Fibroblast of villous mesenchyme (primary cell): ENCODE data around the gene SNX8. TPM values are rescaled to one million over a fixed set of nuclear protein-coding genes. Genes with fewer than 3 reads are reported as not detected.

Experiments
- DNase-seq: peaks from one replicate; pipeline ENCODE4 v3.0.0-alpha.2; 2010; ENCODE audit warnings: low read depth
- H3K4me3 ChIP-seq: 2 replicates; pipeline ENCODE4 v1.5.1; 2011; ENCODE audit warnings: low read depth, mild to moderate bottlenecking, low read length
- total RNA-seq: library from RNA; depleted of rRNA; stranded (reverse); fragments of >200 nt; gene quantifications from 2 replicates; pipeline ENCODE4 v1.2.3, GENCODE V29; 2012
- TF ChIP-seq, protein P1 (sequence below): IDR thresholded peaks from 2 replicates; pipeline ENCODE4 v1.5.1; 2012; ENCODE audit warnings: low read depth, mild to moderate bottlenecking, low read length; ENCODE audit not compliant: insufficient read depth

SNX8 gene
- total RNA-seq, 1 donor = 17.7 TPM

DNA sequence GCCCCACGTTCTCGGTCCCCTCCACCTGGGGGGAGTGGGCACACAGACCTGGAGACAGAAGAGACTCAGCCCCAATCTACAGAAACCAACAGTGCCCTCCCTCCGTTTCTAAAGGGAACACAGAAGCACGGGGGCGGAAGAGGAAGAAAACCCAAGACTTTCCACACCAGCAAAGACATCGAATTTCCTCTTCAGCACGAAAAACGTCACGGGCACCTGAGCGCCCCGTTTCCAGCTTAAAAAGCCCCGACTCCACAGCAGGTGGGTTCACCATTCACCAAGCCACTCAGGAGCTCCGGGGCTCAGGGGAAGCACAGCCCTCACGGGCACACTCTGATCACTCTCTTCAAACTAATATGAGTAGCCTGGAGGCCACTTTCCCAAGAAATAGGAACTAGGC lies 52.6 kb downstream of the SNX8 start:
- no peak for DNase-seq
- TF ChIP-seq, protein P1, sequence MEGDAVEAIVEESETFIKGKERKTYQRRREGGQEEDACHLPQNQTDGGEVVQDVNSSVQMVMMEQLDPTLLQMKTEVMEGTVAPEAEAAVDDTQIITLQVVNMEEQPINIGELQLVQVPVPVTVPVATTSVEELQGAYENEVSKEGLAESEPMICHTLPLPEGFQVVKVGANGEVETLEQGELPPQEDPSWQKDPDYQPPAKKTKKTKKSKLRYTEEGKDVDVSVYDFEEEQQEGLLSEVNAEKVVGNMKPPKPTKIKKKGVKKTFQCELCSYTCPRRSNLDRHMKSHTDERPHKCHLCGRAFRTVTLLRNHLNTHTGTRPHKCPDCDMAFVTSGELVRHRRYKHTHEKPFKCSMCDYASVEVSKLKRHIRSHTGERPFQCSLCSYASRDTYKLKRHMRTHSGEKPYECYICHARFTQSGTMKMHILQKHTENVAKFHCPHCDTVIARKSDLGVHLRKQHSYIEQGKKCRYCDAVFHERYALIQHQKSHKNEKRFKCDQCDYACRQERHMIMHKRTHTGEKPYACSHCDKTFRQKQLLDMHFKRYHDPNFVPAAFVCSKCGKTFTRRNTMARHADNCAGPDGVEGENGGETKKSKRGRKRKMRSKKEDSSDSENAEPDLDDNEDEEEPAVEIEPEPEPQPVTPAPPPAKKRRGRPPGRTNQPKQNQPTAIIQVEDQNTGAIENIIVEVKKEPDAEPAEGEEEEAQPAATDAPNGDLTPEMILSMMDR = no peak
- H3K4me3 ChIP-seq = no peak overlapping the region

DNA sequence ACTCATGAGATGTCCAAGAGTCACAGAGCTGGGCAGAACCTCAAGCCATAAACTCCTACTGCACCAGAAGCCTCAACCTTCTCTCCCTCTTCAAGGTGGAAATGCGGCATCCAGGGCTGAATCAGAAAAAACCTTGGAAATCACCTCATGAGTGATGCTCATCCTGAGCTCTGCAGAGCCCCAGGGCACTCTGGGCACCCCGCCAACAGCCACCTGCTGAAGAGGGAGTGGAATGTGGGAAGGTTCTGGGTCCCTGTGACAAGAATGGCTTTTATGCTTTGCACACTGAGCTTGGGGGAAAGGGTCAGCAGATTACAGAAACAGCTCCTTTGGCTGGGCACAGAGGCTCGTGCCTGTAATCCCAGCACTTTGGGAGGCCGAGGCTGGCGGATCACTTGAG lies 53.4 kb downstream of the SNX8 start:
- H3K4me3 ChIP-seq = no peak overlapping the region
- TF ChIP-seq, protein P1 = no peak
- peak; percentile 24 for DNase-seq

DNA sequence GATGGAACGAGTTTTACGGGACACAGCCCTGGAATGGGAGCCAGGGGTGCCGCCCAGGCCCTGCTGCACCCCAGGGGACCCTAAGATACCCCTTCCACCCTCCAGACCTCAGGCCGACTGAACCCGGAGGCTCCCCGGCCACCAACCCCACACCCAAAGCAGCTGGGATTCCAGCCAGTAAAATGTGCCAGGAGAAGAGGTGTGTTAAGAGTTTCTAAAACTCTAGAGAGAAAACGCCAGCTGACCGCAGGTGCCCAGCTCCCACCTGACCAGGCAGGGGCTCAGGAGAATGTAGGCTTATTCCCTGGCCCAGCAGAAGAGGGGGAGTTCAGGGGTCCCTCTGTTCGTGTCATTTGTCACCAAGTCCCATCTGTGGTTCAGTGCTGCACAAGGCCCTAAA lies 54.8 kb downstream of the SNX8 start:
- H3K4me3 ChIP-seq = no peak overlapping the region
- TF ChIP-seq, protein P1 = no peak
- DNase-seq = no peak

- no peak overlapping the region for H3K4me3 ChIP-seq
- DNase-seq = no peak
- TF ChIP-seq, protein P1 = no peak
Measured at GRCh38 chr7:2258661-2259365, 55.4 kb downstream of the SNX8 start.

DNA sequence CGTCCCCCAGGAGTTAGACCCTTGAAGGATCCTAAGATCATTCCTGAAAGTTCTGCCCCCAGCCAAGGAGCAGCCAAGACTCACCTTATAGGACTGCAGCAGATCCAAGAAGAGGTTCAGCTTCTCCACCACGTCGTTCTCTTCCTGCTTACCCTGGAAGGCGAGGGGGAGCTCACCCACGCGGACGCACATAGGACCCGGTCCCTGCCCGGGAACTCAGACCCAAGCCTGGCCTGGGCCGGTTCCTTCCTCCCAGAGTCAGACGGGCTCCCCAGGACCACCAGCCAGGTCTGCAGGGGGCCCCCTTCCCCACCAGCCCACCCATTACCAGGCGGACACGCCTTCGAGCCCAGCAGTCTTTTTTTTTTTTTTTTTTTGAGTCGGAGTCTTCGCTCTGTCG lies 56.6 kb downstream of the SNX8 start:
- TF ChIP-seq, protein P1 = no peak
- no peak for DNase-seq
- H3K4me3 ChIP-seq = no peak overlapping the region

GRCh38 chr7:2257046-2257551 lies 57.1 kb downstream of the SNX8 start:
- TF ChIP-seq, protein P1 = no peak
- DNase-seq = no peak
- no peak overlapping the region for H3K4me3 ChIP-seq
